Measurements from ENCODE around the gene CXCR5. TPM values are rescaled to one million over a fixed set of nuclear protein-coding genes. Genes with fewer than 3 reads are reported as not detected.

The CXCR5 gene
- polyA plus RNA-seq, 3 donors: 0.22 to 1.00 (median 0.46) TPM

DNA sequence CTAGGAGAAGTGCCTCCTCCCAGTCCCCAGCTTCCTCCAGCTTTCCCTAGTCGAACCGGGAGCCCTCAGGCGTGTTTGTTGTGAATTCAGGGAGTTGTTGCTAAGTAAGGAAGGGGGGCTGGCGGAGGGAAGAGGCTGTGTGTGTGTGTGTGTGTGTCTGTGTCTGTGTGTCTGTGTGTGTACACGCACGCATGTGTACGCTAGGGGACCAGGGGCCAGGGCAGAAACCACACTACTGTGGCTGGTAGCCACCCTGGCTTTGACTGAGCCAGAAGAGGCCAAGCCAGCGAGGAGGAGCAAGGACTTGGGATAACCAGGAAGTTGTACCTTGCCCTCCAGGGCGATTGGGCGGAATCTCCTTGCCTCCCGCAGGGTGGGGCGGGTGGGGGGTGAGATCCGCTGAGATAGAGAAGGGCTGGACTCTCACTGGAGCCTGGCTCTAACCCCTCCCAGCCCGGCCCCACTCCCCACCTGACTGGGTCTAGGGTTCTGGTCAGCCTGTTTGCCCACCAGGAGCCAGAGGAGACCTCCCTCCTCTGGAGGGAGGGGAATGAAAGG lies 34.5 kb downstream of the CXCR5 start:
- peak overlapping the region; percentile 97 for H3K27ac ChIP-seq (ENCODE audit: low read depth, low read length)
- WGBS, 3 donors: 2 to 17% (median 17%) methylated on average over 14 of the region's 14 CpGs

DNA sequence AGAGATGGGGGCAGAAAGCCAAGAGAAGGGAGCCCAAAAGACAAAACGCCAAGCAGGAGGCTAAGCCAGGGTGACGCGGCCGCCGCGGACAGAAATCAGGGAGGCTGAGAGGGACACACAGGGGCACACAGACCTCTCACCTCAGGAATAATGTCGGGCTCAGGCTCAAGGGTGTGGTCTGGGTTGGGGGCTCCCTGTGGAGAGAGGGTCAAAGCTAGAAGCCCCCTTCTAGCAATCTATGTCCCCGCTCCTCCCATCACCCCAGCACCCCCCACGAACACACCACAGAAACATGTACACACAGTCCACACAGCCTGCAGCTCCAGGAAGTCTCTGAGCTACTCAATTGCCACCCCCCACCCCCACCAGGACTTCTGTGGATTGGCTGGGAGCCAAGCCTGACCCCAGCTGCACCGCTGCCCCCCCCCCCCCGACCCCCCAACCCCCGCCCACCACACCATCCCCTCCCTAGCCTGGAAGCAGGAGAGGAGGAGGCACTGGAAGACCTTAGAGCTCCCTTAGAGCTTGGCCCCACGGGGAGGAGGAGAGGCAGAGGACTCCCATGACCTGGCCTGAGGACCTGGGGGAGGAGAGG lies 35.1 kb downstream of the CXCR5 start:
- WGBS, 3 donors: 4 to 27% (median 12%) methylated on average over 9 to 11 of the region's 13 CpGs
- H3K27ac ChIP-seq (ENCODE audit: low read depth, low read length): peak overlapping the region; percentile 97

DNA sequence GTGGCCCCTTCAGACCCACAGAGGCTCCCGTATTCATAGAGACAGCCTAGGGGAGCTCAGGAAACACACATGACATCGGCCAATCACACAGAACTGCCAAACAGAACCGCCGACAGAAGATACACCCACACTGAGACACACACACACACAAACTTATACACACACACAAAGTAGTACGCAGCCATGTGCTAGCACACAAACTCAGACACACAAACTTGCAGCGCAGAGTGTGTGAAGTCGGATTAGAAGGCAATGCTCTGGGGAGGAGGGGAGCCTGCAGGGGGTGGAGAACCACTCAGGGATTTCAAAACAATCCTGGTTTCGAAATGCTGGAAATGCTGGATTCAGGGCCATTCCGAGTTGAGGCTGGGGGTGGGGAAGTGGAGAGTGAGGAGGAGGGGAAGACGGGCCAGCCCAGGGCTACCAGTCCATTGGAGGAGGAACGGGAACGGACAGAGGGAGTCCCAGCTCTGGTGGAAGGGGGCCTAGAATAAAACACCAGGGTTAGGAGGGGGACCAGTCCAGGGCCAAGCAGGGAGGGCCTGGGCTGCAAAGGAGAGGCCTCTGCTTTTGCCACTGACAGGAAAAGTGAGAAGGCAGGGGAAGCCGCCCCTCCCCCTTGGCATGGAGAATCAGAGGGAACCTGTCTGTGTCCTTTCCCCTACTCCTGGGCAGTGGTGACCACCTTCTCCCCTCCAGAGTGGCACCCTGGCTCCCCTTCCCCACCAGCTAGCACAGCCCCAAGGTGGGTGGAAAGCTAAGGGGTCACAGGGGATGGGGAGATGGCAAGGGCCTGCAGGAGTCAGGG lies 37.6 kb downstream of the CXCR5 start:
- peak overlapping the region; percentile 8 for H3K27ac ChIP-seq (ENCODE audit: low read depth, low read length)
- 6 to 15% (median 12%) methylated on average over 13 of the region's 13 CpGs for WGBS, 3 donors

DNA sequence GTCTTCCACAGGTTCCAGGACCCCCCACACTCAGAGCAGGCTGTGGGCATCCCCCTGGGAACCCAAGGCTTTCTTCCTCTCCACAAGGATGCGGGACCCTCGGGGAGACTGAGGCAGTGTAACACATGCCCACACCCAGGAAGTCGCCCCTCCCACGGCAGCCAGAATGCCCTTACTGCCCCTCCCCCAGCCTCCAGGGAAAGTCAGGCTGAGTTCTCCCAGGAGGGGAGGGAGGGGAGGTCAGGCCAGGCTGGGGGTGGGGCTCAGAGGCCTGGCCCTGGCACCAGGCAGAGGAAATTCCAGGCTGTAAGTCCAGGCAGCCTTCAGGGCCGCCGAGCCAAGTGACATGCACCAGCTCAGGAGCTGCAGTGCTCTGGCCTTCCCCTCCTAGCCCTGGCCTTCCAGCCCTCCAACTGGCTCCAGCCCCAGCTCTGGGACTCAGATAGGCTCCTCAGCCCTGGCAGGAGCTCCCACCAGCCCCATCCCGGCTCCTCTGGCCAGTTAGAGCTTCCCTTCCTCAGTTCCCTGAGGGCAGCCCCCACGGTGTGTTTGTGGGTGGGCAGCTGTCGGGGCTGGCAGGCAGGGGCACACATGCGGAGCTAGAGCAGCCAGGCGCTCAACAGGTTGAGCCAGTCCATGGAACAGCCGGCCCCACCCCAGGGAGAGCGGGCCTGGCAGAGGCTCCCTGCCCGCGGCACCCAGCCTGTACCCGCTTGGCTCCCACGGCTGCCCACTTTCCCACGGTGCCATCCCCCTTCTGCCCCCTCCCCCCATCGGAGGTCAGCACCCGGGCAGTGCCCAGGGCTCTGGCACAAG lies 38.4 kb downstream of the CXCR5 start:
- whole genome bisulfite sequencing, 3 donors: 14 to 31% (median 26%) methylated on average over 19 to 20 of the region's 20 CpGs
- no peak overlapping the region for H3K27ac ChIP-seq (ENCODE audit: low read depth, low read length)

DNA sequence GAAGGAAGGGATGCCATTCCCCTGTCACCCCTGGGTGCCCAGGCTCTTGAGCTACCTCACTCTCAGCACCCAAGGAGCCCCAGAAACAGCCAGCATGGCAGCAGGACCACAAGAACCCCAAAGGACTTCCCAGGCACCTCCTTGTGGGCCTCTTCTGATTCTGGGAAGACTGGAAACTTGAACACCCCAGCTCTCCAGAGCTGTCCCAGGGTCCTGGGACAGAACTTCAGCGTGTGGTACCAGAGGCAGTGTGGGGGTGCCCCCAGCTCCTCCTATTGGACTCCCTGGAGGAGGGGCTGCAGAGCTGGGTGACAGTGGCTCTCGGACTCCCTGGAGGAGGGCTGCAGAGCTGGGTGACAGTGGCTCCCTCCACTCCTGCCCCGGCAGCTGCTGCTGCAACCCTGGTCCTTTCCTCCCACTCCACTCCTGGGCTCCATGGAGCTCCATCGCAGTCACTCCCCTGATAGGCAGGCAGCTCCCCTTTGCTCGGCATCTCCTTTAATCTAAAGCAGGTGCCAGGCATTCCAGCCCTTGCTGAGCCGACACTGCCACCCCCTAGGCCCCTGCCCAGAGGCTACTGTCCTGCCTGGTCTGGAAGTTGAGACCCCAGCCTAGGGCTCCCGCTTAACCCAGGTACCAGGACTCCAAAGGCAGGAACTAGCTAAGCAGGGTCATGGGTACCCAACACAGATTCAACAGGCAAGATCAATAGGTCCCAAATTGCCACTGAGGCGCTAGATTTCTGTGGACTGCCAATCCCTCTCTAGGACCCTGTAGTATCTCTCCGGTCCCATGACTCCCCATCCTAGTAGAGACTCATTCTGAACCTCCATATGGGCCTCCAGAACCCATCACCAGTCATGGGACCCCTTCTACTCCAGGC lies 39.3 kb downstream of the CXCR5 start:
- WGBS, 3 donors: 24 to 58% (median 46%) methylated on average over 9 of the region's 9 CpGs
- no peak overlapping the region for H3K27ac ChIP-seq (ENCODE audit: low read depth, low read length)

DNA sequence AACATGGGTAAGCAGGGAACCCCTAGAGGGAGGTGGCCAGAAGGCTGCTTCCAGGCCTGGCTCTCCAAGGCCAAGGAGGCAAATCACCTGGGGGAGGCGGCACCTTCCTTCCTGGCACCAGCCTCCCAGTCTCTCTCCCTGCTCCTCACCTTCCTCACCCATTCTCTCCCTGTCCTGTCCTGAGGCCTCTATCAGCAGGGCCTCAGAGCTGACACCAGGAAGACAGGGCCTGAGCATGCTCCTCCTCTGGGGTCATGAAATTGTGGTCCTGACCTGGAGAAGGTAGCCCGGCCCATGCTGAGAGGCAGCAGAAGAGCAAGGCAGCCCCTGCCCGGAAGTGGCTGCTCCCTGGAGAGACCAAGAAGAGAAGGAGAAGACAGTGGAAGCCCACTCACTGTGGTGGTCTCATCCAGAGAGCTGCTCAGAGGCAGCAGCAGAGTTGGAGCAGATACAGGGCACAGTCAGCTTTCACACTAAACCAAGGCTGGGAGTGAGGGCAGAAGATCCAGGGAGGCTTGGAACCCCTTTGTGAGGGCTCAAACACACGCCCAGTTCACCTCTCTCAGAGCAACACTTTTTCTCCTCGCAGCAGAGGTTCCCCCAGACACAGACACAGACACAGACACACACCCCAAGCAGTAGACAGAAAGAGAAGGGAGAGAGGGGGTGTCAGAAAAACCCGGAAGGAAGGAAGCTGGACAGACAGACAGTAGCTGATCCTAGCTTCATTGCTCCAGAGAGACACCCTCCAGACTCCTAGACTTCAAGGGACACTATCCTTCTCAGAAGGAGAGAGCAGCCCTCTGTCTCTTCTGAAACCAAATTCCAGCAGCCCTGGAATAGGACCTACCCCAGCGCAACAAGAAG lies 40.3 kb downstream of the CXCR5 start:
- 2 to 18% (median 16%) methylated on average over 7 of the region's 7 CpGs for WGBS, 3 donors
- H3K27ac ChIP-seq (ENCODE audit: low read depth, low read length): peak overlapping the region; percentile 73

DNA sequence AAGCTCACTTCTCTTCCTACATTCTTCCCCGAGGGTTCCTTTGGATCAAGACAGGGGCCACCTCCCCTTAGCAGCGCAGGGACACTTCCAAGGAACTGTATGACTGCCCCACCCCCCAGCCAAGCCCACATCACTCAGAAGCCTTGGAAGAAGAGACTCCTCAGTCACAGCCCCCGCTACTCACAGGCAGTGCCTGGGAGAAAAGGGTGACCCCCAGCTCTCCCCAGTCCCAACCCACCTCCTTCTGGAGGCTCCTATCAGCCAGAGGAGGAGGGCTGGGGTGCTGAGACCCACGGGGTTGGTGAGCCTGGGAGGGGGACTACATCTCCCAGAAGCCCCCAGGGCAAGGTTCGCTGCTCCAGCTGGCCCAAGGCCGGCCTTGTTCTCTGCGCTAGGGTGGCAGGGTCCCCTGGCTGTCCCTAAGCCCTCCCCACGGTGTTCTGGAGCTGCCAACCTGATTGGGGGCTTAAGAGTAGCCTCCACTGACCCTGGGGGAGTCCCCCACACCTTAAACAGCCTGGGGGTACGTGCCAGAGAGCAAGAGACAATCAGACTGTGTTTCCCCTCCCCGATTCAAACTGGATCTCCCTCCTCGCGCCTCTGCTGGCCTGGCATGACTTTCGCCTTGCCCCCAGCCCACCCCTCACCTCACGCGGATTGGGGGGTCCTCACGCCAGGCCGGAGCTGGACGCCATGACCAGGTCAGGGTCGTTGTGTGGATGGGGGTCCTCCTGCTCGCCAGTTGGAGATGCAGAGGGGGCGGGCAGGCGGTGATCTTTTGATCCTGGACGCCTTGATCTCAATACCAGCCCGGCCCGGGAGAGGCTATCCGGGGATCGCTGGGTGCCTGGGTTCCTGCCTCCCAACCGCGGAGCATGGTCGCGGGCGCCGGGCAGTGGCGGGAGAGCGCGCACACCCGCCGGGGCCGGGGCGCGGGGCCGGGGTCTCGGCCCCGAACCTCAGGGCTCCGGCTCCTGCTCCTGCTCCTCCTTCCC lies 41.2 kb downstream of the CXCR5 start:
- peak overlapping the region; percentile 30 for H3K27ac ChIP-seq (ENCODE audit: low read depth, low read length)
- WGBS, 3 donors: 0 to 1% (median 0%) methylated on average over 41 to 45 of the region's 45 CpGs

DNA sequence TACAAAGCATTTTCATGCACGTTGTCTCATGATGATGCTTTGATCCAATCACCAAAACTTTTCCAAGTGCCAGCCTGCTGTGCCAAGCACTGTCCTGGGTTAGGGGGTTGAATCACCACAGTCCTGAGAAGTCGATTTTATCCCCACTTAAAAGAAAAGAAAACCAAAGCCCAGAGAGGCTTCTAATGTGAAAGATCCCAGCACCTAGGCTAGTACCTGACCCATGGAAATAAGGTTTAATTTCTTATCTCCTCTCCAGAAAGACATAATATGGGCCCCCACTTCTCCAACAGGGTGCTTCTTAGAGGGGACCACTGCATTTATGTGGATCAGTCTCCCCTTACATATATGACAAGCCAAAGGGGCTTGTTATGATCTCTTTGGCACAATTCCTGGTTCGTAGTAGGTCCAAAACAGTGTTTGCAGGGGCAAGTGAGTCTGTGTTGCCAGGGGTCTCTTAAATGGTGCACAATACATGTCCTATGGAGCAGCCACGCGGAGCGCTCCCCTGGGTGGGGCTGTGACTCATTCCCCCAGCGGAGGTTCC lies 43.9 kb downstream of the CXCR5 start:
- H3K27ac ChIP-seq (ENCODE audit: low read depth, low read length): no peak overlapping the region
- WGBS, 3 donors: 6 to 12% (median 9%) methylated on average over 7 of the region's 7 CpGs

DNA sequence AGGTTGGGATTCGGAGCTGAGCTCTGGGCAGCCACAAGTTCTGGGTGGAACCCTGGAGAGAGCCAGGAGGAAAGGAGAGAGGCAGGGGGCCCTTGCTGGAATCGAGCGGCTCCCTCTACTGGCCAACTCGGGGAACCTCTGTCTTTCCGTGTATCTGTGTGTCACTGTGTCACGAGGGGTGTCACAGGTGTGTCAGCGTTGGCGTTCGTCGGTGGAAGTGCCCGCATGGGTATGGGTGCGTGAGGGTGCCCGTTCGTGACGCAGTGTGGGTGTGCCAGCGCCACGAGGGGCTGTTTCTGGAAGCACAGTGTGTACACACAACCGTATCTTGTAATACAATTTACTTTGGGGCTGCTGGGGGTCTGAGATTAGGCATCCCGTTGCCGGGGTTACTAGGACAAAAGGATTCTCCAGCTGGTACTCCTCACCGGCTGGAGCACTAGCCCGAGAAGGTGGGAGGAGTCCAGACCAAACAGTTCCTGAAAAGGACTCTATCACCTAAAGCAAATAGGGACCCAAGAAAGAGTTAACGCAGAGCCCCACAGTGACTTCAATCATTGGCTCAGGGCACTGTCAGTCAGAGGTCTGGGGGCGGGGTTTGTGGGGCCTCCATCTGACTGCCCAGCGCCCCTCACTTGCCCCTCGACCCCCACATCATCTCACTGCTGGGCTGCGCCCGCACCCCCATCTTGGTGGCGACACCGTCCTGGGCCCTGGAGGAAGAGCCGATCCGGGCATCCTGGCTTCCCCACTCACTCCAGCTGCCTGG lies 44.6 kb downstream of the CXCR5 start:
- no peak overlapping the region for H3K27ac ChIP-seq (ENCODE audit: low read depth, low read length)
- WGBS, 3 donors: 0% methylated on average over 32 of the region's 32 CpGs

DNA sequence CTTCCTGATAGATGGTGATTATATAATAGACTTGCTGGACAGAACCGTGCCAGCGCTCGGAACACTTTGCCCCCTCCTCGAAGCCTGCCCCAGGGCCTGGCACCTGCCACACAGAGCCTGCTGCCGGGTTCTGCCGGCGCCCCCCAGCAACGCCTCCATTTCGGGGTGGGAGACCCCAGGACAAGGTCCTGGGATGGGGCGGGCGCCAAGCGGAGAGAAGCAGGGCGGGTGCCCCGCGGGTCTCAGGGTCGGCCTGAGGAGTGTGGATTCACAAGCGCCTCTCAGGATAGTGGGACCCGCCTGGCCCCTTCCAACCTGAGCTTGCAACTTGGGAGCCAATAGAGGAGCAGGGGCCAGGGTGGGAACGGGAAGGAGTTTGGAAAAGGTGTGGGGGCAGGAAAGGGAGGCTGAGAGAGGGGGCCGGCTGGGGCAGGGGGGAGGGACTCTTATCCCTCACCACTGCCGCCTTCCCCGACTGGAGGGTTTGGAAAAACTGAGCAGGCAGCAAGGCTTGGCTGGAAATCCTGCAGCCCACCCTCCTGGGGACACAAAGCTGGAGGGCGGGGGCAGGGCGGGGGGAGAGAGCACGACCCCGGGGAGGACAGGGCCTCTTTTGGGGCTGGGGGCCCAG lies 45.3 kb downstream of the CXCR5 start:
- H3K27ac ChIP-seq (ENCODE audit: low read depth, low read length): no peak overlapping the region
- WGBS, 3 donors: 0 to 1% (median 1%) methylated on average over 20 to 25 of the region's 26 CpGs

DNA sequence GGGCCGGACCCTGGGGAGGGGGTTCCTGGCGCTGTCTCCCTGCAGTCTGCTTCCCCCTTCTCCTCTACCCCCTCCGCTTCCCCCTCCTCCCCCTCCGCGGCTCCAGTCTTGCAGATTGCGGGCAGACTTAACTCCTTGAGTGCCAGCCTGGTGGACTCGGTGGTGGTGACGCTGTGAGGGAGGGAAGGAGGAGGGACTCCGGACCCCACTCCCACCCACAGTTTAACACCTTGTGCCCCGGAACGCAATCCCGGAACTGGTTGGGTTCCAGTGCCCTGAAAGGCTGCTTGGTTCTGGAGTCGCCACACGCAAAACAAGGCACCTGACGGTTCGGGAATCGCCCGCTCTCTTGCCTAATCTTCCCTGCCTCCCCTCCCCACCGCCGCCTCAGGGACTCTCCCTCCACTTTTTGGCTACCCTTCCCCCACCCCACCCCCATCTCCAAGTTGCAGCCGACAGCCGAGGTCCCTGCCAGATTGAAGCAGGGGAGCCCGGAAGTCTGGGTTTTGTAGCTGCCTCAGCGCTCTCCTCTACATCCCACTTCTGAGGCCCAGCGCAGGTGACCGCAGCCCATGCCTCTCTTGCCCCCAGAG lies 45.9 kb downstream of the CXCR5 start:
- WGBS, 3 donors: 0% methylated on average over 17 to 24 of the region's 26 CpGs
- H3K27ac ChIP-seq (ENCODE audit: low read depth, low read length): no peak overlapping the region

DNA sequence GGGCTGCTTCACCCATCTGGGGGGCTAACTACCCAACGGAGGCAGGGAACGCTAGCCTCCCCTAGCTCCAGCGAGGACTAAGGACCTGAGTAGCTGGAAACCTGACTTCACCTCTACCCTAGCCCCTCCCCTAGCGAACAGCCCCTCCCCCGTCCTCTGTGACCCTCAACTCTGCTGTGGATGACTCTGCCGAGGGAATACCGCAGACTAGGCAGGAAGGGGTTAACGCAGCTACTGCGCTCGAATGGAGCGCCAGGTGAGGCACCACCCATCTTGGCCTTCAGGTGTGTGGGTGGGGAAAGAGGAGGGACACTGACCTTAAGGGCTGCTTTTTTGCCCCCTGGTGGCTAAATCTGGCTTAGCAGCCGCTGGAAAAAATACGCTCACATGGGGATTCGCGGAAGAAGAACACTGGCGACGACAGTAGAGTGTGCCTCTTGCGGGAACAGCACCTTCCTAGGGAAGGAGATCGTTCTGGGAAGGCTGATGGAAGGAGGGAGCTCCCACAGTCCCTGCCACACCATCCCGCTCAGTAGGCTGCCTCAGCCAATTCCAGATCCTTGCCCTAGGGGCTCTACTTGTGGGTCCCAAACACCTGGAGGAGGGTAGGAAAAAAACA lies 46.5 kb downstream of the CXCR5 start:
- WGBS, 3 donors: 1 to 2% (median 1%) methylated on average over 20 of the region's 20 CpGs
- no peak overlapping the region for H3K27ac ChIP-seq (ENCODE audit: low read depth, low read length)

DNA sequence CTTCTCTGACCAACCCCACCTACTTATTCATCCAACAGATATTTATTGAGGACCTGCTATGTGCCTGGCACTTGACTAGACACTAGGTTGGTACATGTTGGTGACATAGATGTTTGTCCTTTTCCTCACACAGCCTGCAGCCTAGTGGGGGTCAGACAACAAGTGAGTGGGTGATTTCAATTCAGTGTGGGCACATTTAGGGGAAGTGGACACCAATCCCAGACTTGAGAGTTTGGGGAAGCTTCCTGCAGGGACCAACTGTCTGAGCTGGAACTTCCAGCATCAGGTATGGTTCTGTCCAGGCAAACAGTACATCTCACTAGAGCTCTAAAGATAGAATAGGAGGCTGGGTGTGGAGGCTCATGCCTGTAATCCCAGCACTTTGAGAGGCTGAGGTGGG lies 47.9 kb downstream of the CXCR5 start:
- no peak overlapping the region for H3K27ac ChIP-seq (ENCODE audit: low read depth, low read length)

DNA sequence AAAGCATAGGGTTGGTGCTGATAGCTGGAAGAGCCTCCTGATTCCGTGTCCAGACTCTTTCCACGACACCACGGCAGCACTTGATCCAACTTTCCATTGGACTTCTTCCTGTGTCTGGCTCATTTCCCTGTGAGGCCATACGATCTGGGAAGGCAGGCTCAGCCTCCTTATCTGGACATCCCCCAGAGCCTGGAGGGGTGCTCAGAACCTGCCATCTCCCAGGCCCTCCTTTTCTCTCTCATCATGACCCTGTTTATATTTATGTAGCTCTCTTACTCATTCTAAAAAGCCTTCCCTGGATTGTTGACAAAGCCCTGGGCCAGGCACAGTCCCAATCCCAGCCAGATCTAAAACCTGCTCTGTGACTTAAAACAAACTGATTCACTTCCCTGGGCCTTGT lies 49.8 kb downstream of the CXCR5 start:
- 27 to 40% (median 40%) methylated on average over 4 of the region's 4 CpGs for WGBS, 3 donors
- H3K27ac ChIP-seq (ENCODE audit: low read depth, low read length): no peak overlapping the region

Data from adipose tissue (tissue), 3 donors.